ENCODE results near the gene HDAC4. TPM values are rescaled to one million over a fixed set of nuclear protein-coding genes. Genes with fewer than 3 reads are reported as not detected.

HDAC4 gene
- total RNA-seq, 1 experiment from 2014 or later, result 10.9 TPM

- no peak for DNase-seq (ENCODE audit: low spot score)
Measured at GRCh38 chr2:239222706-239223309, 178.0 kb downstream of the HDAC4 start.

- DNase-seq (ENCODE audit: low spot score), result no peak
Measured at GRCh38 chr2:239222312-239222660, 178.5 kb downstream of the HDAC4 start.

GRCh38 chr2:239220981-239221396 lies 179.8 kb downstream of the HDAC4 start:
- no peak for DNase-seq (ENCODE audit: low spot score)

GRCh38 chr2:239220341-239220740 lies 180.5 kb downstream of the HDAC4 start:
- DNase-seq (ENCODE audit: low spot score), result no peak

GRCh38 chr2:239216614-239217273 lies 184.1 kb downstream of the HDAC4 start:
- DNase-seq (ENCODE audit: low spot score), result no peak

GRCh38 chr2:239215988-239216613 lies 184.7 kb downstream of the HDAC4 start:
- no peak for DNase-seq (ENCODE audit: low spot score)

GRCh38 chr2:239215136-239215925 lies 185.5 kb downstream of the HDAC4 start:
- no peak for DNase-seq (ENCODE audit: low spot score)

GRCh38 chr2:239214725-239215124 lies 186.1 kb downstream of the HDAC4 start:
- no peak for DNase-seq (ENCODE audit: low spot score)

GRCh38 chr2:239213643-239214101 lies 187.1 kb downstream of the HDAC4 start:
- DNase-seq (ENCODE audit: low spot score), result no peak

- DNase-seq (ENCODE audit: low spot score), result no peak
Measured at GRCh38 chr2:239212929-239213642, 187.7 kb downstream of the HDAC4 start.

- DNase-seq (ENCODE audit: low spot score), result no peak
Measured at GRCh38 chr2:239212121-239212928, 188.5 kb downstream of the HDAC4 start.

- no peak for DNase-seq (ENCODE audit: low spot score)
Measured at GRCh38 chr2:239211396-239212094, 189.3 kb downstream of the HDAC4 start.

- DNase-seq (ENCODE audit: low spot score), result no peak
Measured at GRCh38 chr2:239209783-239210182, 191.0 kb downstream of the HDAC4 start.

- DNase-seq (ENCODE audit: low spot score), result no peak
Measured at GRCh38 chr2:239208465-239209180, 192.2 kb downstream of the HDAC4 start.

- DNase-seq (ENCODE audit: low spot score), result no peak
Measured at GRCh38 chr2:239206851-239207250, 194.0 kb downstream of the HDAC4 start.

- no peak for DNase-seq (ENCODE audit: low spot score)
Measured at GRCh38 chr2:239206042-239206441, 194.8 kb downstream of the HDAC4 start.

GRCh38 chr2:239204876-239205468 lies 195.8 kb downstream of the HDAC4 start:
- no peak for DNase-seq (ENCODE audit: low spot score)

- DNase-seq (ENCODE audit: low spot score), result no peak
Measured at GRCh38 chr2:239204136-239204875, 196.5 kb downstream of the HDAC4 start.

All from A172 (cell line).